HepG2 (cell line): ENCODE data around the gene THRA.

Experiments
- EP300 ChIP-seq, 3 experiments: sonication (generic) in 1 of 3; formaldehyde crosslinking in 1 of 3; IDR thresholded peaks; 2 replicates each; pipeline versions ENCODE4 v1.5.1 to v1.6.1; 2011 to 2020; ENCODE audit warnings: low read depth in 2 of 3, low read length in 2 of 3, borderline replicate concordance in 1 of 3, improper control_type of control experiment in 1 of 3, mild to moderate bottlenecking in 1 of 3, missing genetic modification reagents in 1 of 3, moderate library complexity in 1 of 3
- JDP2 ChIP-seq: sonication (generic); formaldehyde crosslinking; IDR thresholded peaks from 2 replicates; pipeline ENCODE4 v1.8.1; 2022; ENCODE audit warnings: missing genetic modification reagents, borderline replicate concordance
- RXRA ChIP-seq: sonication (generic); formaldehyde crosslinking; IDR thresholded peaks from 2 replicates; pipeline ENCODE4 v1.5.1; 2020; ENCODE audit warnings: missing genetic modification reagents
- SMARCE1 ChIP-seq: fragments of 450-650 bp; IDR thresholded peaks from 2 replicates; pipeline ENCODE4 v1.6.1; 2017; ENCODE audit warnings: borderline replicate concordance
- ZNF589 ChIP-seq: sonication (generic); formaldehyde crosslinking; conservative IDR thresholded peaks from 2 replicates; pipeline ENCODE4 v1.8.0; 2022; ENCODE audit warnings: mild to moderate bottlenecking, moderate library complexity, missing genetic modification reagents
- ZNF609 ChIP-seq: sonication (generic); formaldehyde crosslinking; IDR thresholded peaks from 2 replicates; pipeline ENCODE4 v1.4.0; 2020; ENCODE audit warnings: mild to moderate bottlenecking, missing genetic modification reagents, borderline replicate concordance

DNA sequence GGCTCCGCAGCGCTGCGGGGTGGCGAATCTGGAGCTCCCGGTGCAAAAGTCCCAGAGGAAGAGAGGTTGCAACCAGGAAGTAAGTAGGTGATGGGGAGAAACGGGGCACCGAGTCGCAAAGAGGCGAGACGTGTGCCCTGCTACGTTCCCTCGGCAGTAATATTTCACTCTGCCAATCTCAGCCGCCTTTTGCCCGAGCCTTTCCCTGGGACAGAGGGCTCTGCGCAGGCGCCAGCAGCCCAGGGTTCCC lies 37.6 kb downstream of the THRA start, which contains the start of gene NR1D1:
- TF ChIP-seq EP300 (IDR thresholded peaks at IDR 0.05; ENCODE audit: low read depth in 2 of 2, low read length in 2 of 2) (no peak), EP300 (CRISPR knock-in tag; IDR thresholded peaks at IDR 0.05; ENCODE audit: borderline replicate concordance) (no peak), ZNF589 (no peak; the same call in 1 of the 2 replicates), RXRA (CRISPR knock-in tag) (no peak), JDP2 (CRISPR knock-in tag) (no peak), ZNF609 (CRISPR knock-in tag) (no peak), SMARCE1 (no peak)
